Measurements from ENCODE around the gene RLBP1. TPM values are rescaled to one million over a fixed set of nuclear protein-coding genes. Genes with fewer than 3 reads are reported as not detected.

The RLBP1 gene
- total RNA-seq, 1 experiment from 2014 or later = not detected

DNA sequence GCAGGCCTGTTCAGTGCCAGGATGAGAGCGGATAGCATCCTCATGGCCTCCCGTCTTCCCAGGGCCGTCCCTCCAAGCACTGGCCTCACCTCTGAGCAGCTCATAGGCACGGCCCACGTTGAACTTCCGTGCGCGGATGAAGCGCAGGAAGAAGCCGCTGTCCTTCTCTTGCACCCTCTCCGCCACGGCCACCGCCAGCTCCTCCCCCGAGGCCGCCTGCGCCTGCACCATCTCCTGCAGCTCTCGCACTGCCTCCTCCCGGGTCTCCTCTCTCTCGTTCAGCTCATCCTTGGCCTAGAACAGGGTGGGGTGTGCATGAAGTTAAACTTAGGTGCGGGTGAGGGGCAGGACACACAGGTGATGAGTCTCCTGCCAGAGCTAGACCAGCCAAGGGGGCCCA, 4.3 kb downstream of the RLBP1 start:
- no peak overlapping the region for H2AFZ ChIP-seq (ENCODE audit: low read length)
- TF ChIP-seq, protein P1, sequence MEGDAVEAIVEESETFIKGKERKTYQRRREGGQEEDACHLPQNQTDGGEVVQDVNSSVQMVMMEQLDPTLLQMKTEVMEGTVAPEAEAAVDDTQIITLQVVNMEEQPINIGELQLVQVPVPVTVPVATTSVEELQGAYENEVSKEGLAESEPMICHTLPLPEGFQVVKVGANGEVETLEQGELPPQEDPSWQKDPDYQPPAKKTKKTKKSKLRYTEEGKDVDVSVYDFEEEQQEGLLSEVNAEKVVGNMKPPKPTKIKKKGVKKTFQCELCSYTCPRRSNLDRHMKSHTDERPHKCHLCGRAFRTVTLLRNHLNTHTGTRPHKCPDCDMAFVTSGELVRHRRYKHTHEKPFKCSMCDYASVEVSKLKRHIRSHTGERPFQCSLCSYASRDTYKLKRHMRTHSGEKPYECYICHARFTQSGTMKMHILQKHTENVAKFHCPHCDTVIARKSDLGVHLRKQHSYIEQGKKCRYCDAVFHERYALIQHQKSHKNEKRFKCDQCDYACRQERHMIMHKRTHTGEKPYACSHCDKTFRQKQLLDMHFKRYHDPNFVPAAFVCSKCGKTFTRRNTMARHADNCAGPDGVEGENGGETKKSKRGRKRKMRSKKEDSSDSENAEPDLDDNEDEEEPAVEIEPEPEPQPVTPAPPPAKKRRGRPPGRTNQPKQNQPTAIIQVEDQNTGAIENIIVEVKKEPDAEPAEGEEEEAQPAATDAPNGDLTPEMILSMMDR (conservative IDR thresholded peaks at IDR 0.05; ENCODE audit: low read depth, low read length) = no peak
- TF ChIP-seq EZH2 (IDR thresholded peaks at IDR 0.05; ENCODE audit: low read length, unreplicated experiment) (no peak), EZH2phosphoT487 (IDR thresholded peaks at IDR 0.05; ENCODE audit: borderline replicate concordance, low read length) (no peak)
- CTCF ChIA-PET = no interaction called here
- DNase-seq (no peak), ATAC-seq (no peak)
- H3K9me3 ChIP-seq (ENCODE audit: low read length) = no peaks in the 10 kb centered on the region
- POLR2A ChIA-PET (ENCODE audit: unreplicated experiment) = no interaction called here
- H3K9me2 ChIP-seq (replicated peaks; ENCODE audit: low read length) = no peaks in the 10 kb centered on the region
- no peaks in the 10 kb centered on the region for H3K4me1 ChIP-seq (ENCODE audit: insufficient read depth, low read length)
- BruUV-seq (replicated peaks) = no TSS peak
- no peak overlapping the region for H3K9ac ChIP-seq (ENCODE audit: low read length)
- no peak overlapping the region for H3K4me2 ChIP-seq (ENCODE audit: low read length)
- no peaks in the 10 kb centered on the region for H3K79me2 ChIP-seq (ENCODE audit: low read length)
- no peaks in the 10 kb centered on the region for H3F3A ChIP-seq (ENCODE audit: low read length, unreplicated experiment)
- no peak overlapping the region for H3K4me3 ChIP-seq (ENCODE audit: low read length)
- no peaks in the 10 kb centered on the region for H4K20me1 ChIP-seq (ENCODE audit: low read length)
- H3K27ac ChIP-seq (ENCODE audit: low read length) = no peak overlapping the region
- no peaks in the 10 kb centered on the region for H3K36me3 ChIP-seq (ENCODE audit: low read depth, low read length)
- intact Hi-C loops (cut with micrococcal nuclease) = no loop called here
- no peaks in the 10 kb centered on the region for H3K27me3 ChIP-seq (ENCODE audit: low read length)

DNA sequence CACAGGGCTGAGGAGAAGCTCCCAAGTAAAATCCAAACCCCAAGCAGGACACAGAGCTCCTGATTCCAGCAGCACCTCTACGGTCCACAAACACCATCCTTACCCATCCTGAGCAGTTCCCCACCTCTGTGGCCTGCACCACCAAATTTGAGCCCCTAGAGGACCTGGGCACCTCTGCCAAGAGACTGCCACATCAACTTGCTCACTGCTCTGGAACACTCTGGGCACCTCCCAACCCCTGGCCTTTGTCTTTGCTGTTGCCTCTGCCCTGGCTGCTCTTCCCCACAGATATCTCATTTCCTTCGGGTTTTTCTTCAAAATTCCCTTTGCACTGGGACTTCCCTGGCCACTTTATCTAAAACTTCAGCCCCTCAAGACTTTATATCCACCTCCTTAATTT, 5.8 kb downstream of the RLBP1 start:
- Histone ChIP-seq H4K20me1 (ENCODE audit: low read length) (no peaks in the 10 kb centered on the region), H3K9me3 (ENCODE audit: low read length) (no peaks in the 10 kb centered on the region), H3K9me2 (replicated peaks; ENCODE audit: low read length) (no peaks in the 10 kb centered on the region), H3K9ac (ENCODE audit: low read length) (no peak overlapping the region), H3K4me1 (ENCODE audit: insufficient read depth, low read length) (no peaks in the 10 kb centered on the region), H3K36me3 (ENCODE audit: low read depth, low read length) (no peaks in the 10 kb centered on the region), H3K27ac (ENCODE audit: low read length) (no peak overlapping the region), H3F3A (ENCODE audit: low read length, unreplicated experiment) (no peaks in the 10 kb centered on the region), H2AFZ (ENCODE audit: low read length) (no peak overlapping the region), H3K27me3 (ENCODE audit: low read length) (no peaks in the 10 kb centered on the region), H3K4me3 (ENCODE audit: low read length) (no peak overlapping the region), H3K79me2 (ENCODE audit: low read length) (no peaks in the 10 kb centered on the region), H3K4me2 (ENCODE audit: low read length) (no peak overlapping the region)
- no TSS peak for BruUV-seq (replicated peaks)
- TF ChIP-seq, protein P1 (conservative IDR thresholded peaks at IDR 0.05; ENCODE audit: low read depth, low read length) = no peak
- no peak for TF ChIP-seq EZH2 (IDR thresholded peaks at IDR 0.05; ENCODE audit: low read length, unreplicated experiment)
- TF ChIP-seq EZH2phosphoT487 (IDR thresholded peaks at IDR 0.05; ENCODE audit: borderline replicate concordance, low read length) = no peak
- no peak for ATAC-seq
- DNase-seq = no peak
- intact Hi-C loops (cut with micrococcal nuclease) = no loop called here
- CTCF ChIA-PET = no interaction called here
- POLR2A ChIA-PET (ENCODE audit: unreplicated experiment) = no interaction called here

DNA sequence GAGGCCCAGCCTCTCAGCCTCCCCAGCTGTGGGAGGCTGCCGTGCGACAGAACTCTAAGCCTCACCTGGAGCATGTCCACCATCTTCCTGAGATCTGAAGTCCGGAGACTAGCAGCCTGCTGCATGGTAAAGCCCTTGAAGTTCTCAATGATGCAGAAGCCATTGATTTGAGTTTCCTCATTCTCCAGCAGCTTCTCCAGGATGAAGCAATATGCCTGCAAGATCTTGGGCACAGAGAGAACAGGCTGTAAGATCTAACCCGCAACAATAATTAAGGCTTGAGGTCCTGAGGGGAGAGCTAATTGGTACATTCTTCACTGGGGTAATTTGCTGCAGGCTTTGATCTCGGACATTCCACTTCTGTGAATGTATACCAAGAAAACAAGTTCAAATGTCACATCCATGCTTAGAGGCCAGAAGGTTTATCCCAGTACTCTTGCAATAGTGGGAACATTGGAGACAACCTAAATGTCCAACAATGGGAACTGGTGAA, 9.7 kb downstream of the RLBP1 start:
- Histone ChIP-seq H3K27ac (ENCODE audit: low read length) (no peak overlapping the region), H3K27me3 (ENCODE audit: low read length) (no peaks in the 10 kb centered on the region), H3K9me3 (ENCODE audit: low read length) (no peaks in the 10 kb centered on the region), H3F3A (ENCODE audit: low read length, unreplicated experiment) (no peaks in the 10 kb centered on the region), H3K79me2 (ENCODE audit: low read length) (no peaks in the 10 kb centered on the region), H4K20me1 (ENCODE audit: low read length) (no peaks in the 10 kb centered on the region), H3K36me3 (ENCODE audit: low read depth, low read length) (no peaks in the 10 kb centered on the region), H3K9ac (ENCODE audit: low read length) (no peak overlapping the region), H3K4me3 (ENCODE audit: low read length) (no peak overlapping the region), H2AFZ (ENCODE audit: low read length) (no peak overlapping the region), H3K4me1 (ENCODE audit: insufficient read depth, low read length) (no peaks in the 10 kb centered on the region), H3K9me2 (replicated peaks; ENCODE audit: low read length) (no peaks in the 10 kb centered on the region), H3K4me2 (ENCODE audit: low read length) (no peak overlapping the region)
- POLR2A ChIA-PET (ENCODE audit: unreplicated experiment) = no interaction called here
- BruUV-seq (replicated peaks) = no TSS peak
- TF ChIP-seq, protein P1 (conservative IDR thresholded peaks at IDR 0.05; ENCODE audit: low read depth, low read length) = no peak
- TF ChIP-seq EZH2 (IDR thresholded peaks at IDR 0.05; ENCODE audit: low read length, unreplicated experiment) = no peak
- TF ChIP-seq EZH2phosphoT487 (IDR thresholded peaks at IDR 0.05; ENCODE audit: borderline replicate concordance, low read length) = no peak
- DNase-seq = no peak
- CTCF ChIA-PET = no interaction called here
- intact Hi-C loops (cut with micrococcal nuclease) = no loop called here
- ATAC-seq = no peak
